Astrocyte of the cerebellum (primary cell): ENCODE results near the gene C1orf21.

Source experiments
- DNase-seq: peaks from one replicate; pipeline ENCODE4 v3.0.0-alpha.2; 2011; ENCODE audit warnings: low read depth
- H3K4me3 ChIP-seq: 2 replicates; pipeline ENCODE4 v1.5.1; 2011; ENCODE audit warnings: mild to moderate bottlenecking, low read depth, low read length, moderate library complexity
- CTCF ChIP-seq: IDR thresholded peaks from 2 replicates; pipeline ENCODE4 v1.5.1; 2012; ENCODE audit warnings: low read length, low read depth, moderate library complexity, mild to moderate bottlenecking; ENCODE audit errors: missing control alignments
- in situ Hi-C: cut with HindIII; loops from 2 replicates; pipeline ENCODE4 v1.10.0; 2017; ENCODE audit warnings: low sequenced_read_pairs

C1orf21 gene

DNA sequence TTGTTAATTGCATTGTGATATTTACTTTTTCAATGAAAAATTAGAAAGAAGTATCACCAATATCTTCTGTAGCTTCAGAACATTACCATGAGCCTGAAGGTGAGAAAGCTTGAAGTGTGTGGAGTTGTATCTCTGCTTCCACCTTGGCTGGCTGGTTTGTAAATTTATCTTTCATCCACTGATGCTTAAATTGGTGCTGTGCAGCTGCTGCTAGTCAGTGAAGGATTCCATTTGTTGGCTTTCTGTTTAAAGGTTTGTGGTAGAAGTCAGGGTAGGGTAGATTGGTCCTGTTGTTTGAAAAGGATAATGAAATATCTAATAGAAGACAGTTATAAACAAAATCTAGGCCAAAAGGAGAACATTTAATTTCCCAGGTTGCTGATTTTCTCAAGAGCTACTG lies 105.7 kb downstream of the C1orf21 start:
- no peak for TF ChIP-seq CTCF
- H3K4me3 ChIP-seq, result no peak overlapping the region
- in situ Hi-C loops, result no loop called here
- no peak for DNase-seq

DNA sequence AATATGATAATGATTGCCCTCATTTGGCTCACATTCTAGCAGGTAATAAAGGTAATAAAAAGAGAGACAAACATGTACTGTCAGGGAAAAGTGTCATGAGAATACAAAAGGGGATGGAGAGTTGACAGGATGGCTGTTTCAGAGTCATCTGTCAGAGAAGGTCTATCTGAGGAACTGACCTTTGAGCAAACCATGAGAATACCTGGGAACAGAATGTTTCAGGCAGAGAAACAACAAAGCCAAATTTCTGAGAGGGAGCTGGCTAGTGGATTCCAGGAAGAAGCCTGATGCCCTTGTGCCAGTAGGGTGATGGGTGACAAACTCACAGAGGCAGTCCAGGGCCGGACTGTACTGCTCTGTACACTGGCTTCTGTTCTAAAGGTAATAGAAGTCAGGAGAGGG lies 107.2 kb downstream of the C1orf21 start:
- no peak for TF ChIP-seq CTCF
- in situ Hi-C loops, result no loop called here
- DNase-seq, result no peak
- H3K4me3 ChIP-seq, result no peak overlapping the region

- no peak overlapping the region for H3K4me3 ChIP-seq
- TF ChIP-seq CTCF, result no peak
- DNase-seq, result no peak
- in situ Hi-C loops, result no loop called here
These were observed 108.1 kb downstream of the C1orf21 start for GRCh38 chr1:184494929-184495328.

GRCh38 chr1:184497959-184498723 lies 111.3 kb downstream of the C1orf21 start:
- DNase-seq, result no peak
- no peak overlapping the region for H3K4me3 ChIP-seq
- in situ Hi-C loops, result no loop called here
- TF ChIP-seq CTCF, result no peak

GRCh38 chr1:184499616-184500015 lies 112.8 kb downstream of the C1orf21 start:
- no peak for DNase-seq
- H3K4me3 ChIP-seq, result no peak overlapping the region
- TF ChIP-seq CTCF, result no peak
- in situ Hi-C loops, result no loop called here

- H3K4me3 ChIP-seq, result no peak overlapping the region
- in situ Hi-C loops, result no loop called here
- no peak for TF ChIP-seq CTCF
These were observed 115.3 kb downstream of the C1orf21 start for GRCh38 chr1:184502161-184502560.

More at GRCh38 chr1:184502161-184502560, 115.3 kb downstream of the C1orf21 start:
- no peak for DNase-seq
